HG02938 (cell line): Measurements from ENCODE around the gene MAML3.

Experiments used
- ATAC-seq: cut with Tn5 transposase; IDR thresholded peaks from one replicate; pipeline ENCODE4 v1.9.1; 2021; ENCODE audit warnings: mild to moderate bottlenecking, moderate library complexity; ENCODE audit not compliant: unreplicated experiment

Gene MAML3

DNA sequence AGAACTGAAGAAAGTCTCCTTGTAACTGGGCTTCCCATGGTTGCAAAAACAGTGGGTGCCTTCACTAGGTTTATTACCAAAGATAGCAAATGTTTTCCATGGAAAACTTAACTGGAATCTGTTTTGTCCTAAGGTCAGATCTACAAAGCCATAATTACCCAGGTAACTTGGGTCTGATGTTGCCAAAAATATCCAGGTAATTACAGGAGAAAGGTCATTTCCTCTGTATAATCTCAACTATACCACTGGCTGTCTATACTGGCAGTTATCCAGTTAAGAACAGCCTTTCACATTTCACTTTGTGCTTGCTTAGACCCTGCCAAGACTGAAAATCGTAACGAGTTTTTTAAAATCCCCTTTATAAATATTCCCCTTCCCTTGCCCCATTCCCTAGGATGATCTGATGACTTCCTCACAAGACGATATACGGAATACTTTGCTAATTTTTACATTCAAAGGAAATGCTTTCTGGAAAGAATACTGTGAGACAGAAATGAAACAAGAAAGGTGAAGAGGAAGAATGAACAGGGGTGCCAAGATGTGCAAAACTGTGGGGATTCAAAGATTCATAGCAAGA is 105.5 kb downstream of the MAML3 start:
- no peak for ATAC-seq

DNA sequence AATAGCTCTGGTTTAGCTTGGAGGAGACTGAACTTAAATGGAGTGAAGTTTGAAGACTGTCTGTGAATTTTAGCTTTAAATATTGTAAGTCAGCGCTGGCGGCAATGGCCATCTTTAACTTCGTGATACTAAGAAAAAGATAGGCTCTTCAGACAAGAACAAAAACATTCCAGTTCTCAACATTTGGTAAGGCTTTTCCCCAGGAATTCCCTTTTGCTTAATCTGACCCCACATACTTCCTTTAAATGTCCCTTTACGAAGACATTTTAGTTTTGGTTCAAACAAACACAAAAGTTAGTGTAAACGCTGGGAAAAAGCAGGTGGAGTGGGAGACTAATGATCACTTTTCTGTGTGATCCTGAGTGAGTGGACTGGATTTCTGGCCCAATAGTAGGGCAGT is 106.2 kb downstream of the MAML3 start:
- no peak for ATAC-seq

DNA sequence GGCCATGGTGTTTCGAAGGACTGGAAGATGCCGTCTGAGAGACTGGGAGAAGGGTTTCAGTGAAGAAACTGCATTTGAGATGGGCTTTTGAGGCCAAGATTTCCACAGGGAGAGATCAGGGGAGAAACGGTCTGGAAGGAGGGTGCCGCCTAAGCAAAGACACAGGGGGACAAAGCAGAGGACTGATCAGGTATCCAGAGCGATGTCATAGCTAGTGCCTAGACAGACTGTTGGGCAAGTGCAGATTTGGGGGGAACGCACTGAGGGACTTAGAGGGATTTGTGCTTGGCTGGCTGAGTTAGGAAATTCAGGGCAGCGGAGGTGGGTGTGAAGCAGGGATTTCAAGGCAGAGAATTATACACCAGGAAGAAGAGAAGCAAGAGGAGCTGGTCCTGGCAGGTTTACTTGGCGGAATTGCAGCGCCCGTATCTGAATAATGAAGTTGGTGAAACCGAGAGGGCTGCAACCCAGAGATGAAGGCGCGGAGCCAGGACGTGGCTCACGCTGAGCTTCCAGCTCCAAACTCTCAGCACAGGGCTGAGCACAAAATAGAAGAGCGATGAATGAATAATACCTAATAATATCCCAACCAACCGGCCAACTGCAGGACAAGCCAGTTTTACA is 106.9 kb downstream of the MAML3 start:
- no peak for ATAC-seq

DNA sequence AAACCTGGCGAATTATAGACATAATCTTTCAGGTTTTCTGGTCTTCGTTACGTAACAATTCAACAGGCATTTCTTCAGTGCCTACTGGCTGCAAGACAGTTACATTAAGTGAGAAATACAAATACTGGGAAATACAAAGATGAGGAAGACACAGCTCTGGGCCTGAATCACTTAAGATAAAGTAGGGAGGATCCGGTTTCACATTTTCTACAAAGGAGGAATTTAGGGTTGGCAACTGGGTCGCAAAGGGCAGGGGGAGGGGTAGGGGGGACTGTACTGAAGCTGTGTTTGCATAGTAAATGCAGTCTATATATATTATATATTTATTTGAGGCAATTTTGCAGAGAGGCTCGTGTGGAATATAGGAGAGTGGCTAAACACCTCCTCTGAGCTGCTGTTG is 107.4 kb downstream of the MAML3 start:
- ATAC-seq = no peak

DNA sequence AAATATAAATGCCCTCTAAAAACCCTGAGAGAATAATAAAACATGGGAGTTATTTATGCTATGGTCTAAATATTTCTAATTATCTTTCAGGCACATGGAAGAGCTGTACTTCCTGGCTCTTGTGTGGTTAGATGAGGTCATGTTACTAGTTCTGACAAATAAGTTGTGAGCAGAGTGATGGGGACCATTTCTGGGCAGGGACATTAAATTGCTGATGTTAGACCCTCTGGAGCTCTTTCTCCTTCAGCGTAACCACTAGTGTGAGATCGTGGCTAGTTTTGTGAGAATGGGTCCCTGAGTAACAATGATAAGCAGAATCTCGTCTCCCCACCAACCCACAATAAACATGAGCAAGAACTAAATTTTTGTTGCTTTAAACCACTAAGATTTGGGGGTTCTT is 108.0 kb downstream of the MAML3 start:
- no peak for ATAC-seq

DNA sequence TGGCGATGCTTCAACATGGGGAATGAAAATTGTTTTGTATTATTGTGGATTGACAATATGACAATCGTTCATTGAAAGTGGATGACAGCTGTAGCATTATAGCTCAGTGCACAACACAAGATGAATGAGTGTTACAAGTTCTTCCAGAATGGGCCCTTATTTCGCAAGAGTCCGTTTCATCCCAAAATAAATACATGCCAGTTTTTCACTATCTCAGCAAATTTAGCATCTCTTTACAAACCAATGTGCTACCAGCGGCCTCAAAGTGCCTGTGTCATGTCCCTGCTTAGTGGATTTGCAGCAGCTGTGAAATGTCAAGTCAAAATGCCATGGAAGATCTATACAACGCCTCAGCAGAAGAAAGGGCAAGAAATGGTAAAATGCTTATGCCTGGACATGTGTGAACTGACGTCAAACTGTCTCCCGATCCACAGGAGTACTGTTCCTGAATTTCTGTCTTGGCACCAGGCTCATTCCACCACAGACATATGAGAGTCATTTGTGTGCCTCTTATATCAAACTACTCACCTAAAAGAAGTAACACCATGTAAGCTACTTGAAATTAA is 109.6 kb downstream of the MAML3 start:
- ATAC-seq = no peak

DNA sequence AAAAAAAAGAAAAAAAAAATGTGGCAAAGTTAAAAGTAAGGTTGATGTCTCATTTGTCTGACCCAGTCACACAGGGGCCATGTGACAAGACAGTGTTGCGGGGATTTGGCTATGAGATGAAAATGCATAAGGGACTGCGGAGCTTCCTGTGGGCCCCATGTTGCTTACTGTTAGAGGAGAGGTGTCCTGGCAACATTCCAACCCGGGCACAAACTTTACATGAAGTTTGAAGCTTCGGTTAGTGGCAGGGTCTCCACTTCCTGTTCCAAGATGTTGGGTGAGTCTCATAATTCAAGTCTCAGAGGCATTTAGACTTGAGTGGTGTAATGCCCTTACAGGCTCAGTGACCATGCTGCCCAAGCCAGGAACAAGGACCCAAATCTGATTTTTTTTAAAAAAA is 111.3 kb downstream of the MAML3 start:
- no peak for ATAC-seq

DNA sequence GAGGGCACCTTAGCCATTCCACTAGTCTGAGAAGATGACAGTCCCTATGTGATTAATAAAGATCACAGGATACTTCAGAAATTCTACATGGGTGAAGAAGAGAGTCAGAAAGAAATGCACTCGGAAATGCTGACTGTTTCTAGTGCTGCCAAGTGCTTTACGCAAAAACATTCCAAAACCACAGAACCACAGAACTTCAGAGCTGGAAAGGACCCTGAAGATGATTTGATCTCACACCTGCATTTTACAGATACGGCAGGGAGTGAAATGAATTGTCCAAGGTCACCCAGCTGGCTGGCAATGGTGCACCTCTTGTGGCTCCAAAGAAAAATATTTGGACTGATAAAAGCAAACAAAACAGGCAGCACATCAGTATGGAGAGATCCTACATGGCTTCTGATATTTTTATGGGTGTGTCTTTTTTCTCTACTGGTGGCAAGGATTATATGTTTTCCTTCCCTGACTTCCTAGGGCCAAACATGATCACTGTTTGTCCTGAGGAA is 115.9 kb downstream of the MAML3 start:
- ATAC-seq = no peak

DNA sequence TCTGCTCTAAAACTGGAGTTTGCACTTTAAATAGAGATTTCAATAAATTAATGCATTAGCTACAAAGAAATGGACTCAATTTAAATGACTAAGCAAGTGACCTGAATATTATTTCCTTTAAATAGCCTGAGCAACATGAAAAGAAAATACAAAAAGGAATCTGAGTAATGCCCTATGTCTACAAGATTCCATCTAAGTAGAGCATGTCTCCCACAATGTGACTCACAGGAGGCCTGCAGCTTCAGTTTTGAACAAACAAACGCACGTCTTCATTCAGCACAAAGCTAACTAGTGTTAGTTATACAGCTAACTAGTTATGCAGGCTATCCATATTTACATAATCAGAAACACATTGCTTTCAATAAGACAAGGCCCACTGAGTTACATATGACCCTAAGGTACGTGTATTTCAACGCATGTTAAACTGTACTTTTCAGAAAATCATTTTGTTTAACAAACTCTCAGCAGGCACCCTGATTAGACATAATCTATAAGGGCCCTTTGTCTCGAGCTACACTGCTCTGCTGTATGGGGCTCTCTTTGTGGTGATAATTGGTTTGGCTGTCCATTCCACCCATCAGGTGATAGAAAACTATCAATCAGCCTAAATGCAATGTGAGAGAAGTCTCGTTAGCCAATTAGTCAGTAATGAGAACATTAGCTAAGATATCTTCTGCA is 116.5 kb downstream of the MAML3 start:
- ATAC-seq = no peak

DNA sequence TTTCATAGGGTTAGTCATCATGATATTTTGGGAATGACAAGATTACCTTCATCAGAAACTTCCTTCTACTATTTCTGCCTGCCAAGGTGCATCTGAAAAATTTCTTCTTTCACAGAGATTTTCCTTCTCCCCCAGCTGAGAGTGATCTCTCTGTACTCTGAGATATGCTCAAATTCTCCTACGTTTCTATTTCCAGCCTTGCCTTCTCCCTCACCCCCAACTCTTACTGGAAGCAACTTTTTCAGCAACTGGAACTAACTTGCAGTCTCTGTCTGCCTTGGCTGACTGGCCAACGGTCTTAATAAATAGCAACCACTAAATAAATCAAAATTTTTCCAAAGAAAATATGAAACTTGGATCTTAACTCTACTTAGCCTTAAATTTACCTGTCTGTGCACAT is 122.3 kb downstream of the MAML3 start:
- ATAC-seq = no peak

DNA sequence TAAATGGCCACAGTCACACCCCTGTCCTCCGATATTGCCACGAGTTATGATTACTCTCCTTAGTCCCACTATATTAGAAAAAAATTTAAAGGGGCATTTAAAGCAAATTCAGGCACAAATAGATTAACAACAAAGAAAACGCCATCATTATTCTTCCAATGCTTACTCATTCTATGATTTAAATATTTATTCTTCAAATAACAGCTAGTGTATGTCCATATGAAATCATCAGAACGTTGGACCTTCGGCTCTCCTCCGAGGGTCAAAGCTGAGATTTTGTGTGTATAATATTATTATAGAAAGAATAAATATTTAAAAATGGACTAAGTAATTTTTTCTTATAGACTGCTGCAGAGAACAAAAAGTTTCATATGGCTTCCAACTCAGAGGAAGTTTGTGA is 122.9 kb downstream of the MAML3 start:
- no peak for ATAC-seq

DNA sequence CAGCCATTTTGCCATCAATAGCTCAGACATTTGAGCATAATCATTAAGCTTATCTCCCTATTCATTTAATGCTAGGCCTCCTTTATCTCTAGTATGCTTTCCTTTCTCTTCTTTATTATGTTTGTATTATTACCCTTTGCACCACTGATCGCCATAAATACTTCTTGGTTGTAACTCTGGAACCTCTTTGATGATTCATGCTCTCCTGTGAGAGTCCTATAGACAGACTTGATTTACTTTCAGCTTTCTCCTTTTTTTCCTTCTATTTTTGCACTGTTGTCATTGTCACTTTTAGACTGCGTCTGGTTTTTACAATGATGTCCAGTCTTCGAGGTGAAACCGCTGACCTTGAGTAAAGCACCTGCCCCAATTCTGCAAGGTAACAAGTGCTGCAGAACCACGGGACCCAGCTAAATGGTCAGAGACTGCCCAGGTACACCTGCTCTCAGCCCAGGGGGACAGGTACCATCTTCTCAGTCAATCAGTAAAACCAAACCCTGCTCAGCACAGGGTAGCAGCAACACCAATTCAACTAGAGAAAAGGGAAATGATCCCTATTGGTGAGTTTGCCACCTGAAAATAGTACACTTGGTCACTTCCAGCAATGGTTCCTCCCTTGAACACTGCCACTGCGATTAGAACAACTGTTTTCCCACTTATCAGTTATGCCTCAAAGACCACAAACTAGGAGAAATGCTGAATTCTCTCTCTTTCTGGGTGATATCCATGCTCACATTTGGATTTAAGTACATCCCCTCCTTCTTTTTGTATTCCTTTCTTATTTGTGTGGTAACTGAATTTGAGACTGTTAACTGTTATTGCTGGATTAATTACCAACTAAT is 125.1 kb downstream of the MAML3 start:
- ATAC-seq = no peak

DNA sequence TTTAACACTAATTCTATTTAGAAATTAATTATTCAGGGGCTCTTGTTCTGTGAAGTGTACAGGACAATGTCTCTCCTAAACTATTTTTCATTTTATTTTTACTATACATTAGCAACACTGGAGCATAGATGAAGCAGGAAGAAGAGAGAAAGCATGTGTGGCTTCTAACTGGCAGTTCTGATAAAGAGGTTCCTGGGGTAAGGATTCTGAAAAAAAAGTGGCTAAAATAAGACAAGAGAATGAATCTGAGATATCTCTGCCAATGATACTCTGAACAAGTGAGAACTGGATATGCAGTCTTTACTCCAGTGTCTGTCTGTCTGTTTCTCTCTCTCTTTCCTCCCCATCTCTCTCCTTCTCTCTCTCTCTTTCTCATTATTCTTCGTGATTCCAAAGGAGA is 125.9 kb downstream of the MAML3 start:
- ATAC-seq = no peak

DNA sequence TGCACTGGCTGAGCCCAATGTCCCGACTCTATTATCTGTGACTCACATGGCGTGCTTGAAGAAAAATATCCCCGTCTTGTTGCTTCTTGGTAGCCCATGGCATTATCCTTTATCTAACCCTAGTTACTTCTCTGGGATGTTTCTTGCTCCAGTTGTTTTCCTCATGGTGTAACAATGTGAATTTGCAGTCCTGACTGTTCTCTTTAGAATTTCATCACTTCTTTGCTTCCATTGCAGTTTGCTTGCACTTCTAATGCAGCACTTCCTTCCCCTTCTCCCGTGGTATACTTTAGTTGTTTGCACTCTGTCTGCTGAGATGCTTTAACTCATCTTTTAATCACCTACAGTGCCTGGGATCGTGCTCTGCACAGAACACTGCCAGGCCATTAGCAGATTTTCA is 126.9 kb downstream of the MAML3 start:
- no peak for ATAC-seq

DNA sequence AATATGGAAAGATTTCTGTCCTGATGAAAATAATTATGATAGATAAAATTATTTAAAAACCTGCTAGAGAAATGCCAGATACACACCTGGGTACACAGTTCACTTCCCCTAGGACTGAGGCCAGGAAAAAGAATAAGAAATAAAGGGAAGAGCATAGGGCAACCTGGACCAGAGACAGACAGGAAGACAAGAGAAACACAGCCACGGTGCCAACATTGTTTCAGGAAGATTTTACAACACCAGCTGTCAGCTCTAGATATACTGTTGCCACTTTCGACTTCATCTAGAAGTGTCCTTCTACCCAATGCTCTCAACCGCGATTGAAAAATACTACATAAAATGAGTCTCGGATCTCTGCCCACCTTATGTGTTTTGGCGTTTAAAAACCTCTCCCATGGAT is 128.5 kb downstream of the MAML3 start:
- no peak for ATAC-seq

DNA sequence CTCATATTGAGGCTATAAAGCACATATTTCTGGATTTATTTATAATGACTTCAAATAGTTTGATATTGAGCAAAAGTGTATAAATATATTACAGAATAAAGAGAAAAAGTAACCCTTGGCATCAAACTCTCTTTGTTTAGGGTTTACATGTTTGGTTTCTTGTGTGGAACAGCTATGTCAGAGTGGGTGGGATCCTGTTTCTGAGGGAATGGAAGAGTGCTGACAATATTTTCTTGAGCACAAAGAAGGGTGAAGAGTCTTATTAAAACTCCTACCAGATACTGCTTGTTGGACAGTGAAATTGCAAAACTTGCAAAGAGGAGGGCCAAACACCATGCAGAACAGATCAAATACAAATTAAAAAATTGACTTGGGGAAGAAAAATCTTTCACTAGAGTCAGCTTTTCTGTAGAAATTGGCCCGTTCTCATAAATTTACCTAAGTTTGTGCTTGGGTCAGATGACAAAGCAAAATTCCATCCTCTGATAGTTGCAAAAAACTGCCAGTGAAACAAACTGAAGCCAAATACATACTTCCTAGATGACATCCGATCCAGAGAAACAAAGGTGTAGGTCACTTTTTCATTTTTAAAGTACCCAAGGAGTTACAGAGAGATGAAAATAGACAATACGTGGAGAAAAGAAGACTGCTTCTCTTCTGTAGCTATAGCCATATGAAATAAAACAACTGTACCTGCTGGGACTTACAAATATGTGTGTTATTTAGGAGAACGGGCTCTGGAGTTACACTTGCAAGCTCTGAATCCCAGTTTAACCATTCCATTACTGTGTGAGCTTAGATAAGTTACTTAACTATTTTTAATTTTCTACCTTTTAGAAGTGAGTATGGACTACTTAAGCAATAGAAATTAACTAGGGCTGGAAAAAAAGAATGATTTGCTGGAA is 133.3 kb downstream of the MAML3 start:
- ATAC-seq = no peak

DNA sequence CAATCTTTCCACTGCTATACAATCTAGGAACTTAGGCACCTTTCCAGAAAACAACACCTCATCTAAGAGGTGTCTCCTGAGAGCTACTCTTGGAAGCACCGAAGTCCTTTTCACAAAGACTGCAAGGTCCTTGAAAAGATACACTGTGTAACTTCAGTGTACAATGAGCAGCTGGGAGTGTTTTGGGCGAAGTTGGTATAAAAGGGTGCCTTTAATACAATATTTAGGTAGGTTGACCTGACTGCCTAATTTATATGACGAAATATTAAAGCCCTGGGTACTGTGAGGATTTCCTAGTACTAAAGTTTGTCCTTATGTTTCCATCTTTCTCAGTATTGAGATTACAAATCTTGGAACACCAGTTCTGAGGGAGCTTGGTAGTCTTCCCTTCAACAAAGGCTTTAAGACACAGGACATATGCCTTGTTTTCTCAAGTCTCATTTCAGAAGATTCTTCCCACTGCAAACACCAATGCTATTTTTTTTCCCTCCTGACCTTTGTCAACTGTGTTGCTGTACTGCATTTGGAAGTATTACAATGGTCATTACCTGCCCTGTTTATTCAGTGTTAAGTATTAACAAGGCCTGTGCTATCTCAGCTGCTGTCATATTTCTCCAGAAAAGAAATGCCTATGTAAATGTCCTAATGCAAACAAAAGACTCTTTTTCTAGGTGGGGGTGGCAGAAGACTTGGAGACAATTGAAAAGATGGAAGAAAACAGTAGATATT is 134.2 kb downstream of the MAML3 start:
- no peak for ATAC-seq

DNA sequence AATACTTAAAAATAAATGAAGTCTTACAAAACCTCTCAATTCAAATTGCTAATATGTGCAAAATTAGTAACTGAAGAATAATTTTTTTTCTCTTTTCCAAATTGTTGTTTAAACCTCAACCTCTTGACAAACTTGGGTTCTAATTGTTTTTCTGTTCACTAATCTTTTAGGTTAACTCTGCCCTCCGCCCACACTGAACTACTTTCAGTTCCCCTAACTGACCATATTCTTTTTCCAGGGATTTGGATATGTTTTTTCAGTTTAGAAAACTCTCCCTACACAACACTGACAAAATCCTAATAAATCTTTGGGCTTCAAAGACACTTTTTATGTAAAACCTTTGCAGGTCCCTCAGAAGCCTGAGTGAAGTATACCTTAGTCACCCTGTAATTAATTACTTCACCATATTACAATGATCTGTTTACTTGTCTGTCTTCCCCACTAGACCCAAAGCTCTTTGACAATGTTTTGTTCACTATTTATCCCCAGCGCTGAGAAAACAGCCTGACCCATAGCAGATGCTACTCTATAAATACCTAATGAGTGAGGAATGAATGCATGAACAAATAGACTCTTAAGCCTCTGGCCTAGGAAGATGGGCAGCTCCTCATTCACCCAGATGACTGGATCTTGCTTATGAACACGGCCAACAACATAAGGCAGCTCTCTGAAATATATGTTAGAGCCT is 134.9 kb downstream of the MAML3 start:
- ATAC-seq = no peak

DNA sequence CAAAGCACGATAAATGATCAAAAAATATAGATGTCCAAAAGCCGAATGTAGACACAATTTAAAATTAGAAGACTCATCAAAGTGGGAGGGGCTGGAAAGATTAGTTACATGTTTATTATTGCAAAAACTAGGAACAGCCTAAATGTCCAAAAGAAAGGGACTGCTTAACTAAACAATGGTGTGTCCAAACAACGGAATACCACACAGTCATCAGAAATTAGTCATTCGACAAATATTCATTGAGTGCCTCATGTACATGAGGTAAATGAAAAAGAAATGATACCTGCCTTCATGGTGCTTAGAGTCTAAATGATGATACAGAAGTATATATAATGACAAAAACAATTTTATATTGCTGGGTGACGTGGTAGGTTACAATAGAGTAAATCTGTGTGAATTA is 139.7 kb downstream of the MAML3 start:
- no peak for ATAC-seq
